ENCODE data around the gene ORAI2. TPM values are rescaled to one million over a fixed set of nuclear protein-coding genes. Genes with fewer than 3 reads are reported as not detected.

The ORAI2 gene
- total RNA-seq, 1 donor from 2014 or later, result 39.3 TPM

GRCh38 chr7:102457352-102457924 is 24.1 kb downstream of the ORAI2 start:
- Mint-ChIP-seq H3K36me3 (ENCODE audit: low read depth, unreplicated experiment) (peaks cover 9% of the 10 kb centered on the region), H3K4me3 (ENCODE audit: unreplicated experiment) (no peak overlapping the region), H3K27ac (ENCODE audit: unreplicated experiment) (no peak overlapping the region), H3K27me3 (ENCODE audit: unreplicated experiment) (peaks cover 2% of the 10 kb centered on the region), H3K4me1 (ENCODE audit: unreplicated experiment) (no peaks in the 10 kb centered on the region), H3K9me3 (ENCODE audit: unreplicated experiment) (no peaks in the 10 kb centered on the region)
- TF ChIP-seq CTCF (IDR thresholded peaks at IDR 0.05; ENCODE audit: unreplicated experiment), result no peak
- DNase-seq (ENCODE audit: low spot score), result no peak

GRCh38 chr7:102459221-102459844 is 26.0 kb downstream of the ORAI2 start:
- Mint-ChIP-seq H3K4me1 (ENCODE audit: unreplicated experiment) (peaks cover 9% of the 10 kb centered on the region), H3K27me3 (ENCODE audit: unreplicated experiment) (peaks cover 7% of the 10 kb centered on the region), H3K36me3 (ENCODE audit: low read depth, unreplicated experiment) (peaks cover 13% of the 10 kb centered on the region), H3K27ac (ENCODE audit: unreplicated experiment) (no peak overlapping the region), H3K9me3 (ENCODE audit: unreplicated experiment) (no peaks in the 10 kb centered on the region), H3K4me3 (ENCODE audit: unreplicated experiment) (no peak overlapping the region)
- TF ChIP-seq CTCF (IDR thresholded peaks at IDR 0.05; ENCODE audit: unreplicated experiment), result no peak
- DNase-seq (ENCODE audit: low spot score), result no peak

- no peak for TF ChIP-seq CTCF (IDR thresholded peaks at IDR 0.05; ENCODE audit: unreplicated experiment)
- no peak for DNase-seq (ENCODE audit: low spot score)
- Mint-ChIP-seq H3K4me1 (ENCODE audit: unreplicated experiment) (peaks cover 10% of the 10 kb centered on the region), H3K27ac (ENCODE audit: unreplicated experiment) (no peak overlapping the region), H3K9me3 (ENCODE audit: unreplicated experiment) (no peaks in the 10 kb centered on the region), H3K27me3 (ENCODE audit: unreplicated experiment) (peaks cover 9% of the 10 kb centered on the region), H3K4me3 (ENCODE audit: unreplicated experiment) (no peak overlapping the region), H3K36me3 (ENCODE audit: low read depth, unreplicated experiment) (peaks cover 13% of the 10 kb centered on the region)
Measured at GRCh38 chr7:102460467-102460866, 27.1 kb downstream of the ORAI2 start.

- peak overlapping the region; percentile 98 for H3K4me3 Mint-ChIP-seq (ENCODE audit: unreplicated experiment)
- TF ChIP-seq CTCF (IDR thresholded peaks at IDR 0.05; ENCODE audit: unreplicated experiment), result no peak
- peaks cover 12% of the 10 kb centered on the region for H3K27me3 Mint-ChIP-seq (ENCODE audit: unreplicated experiment)
- H3K27ac Mint-ChIP-seq (ENCODE audit: unreplicated experiment), result peak overlapping the region; percentile 36
- no peaks in the 10 kb centered on the region for H3K9me3 Mint-ChIP-seq (ENCODE audit: unreplicated experiment)
- peaks cover 14% of the 10 kb centered on the region for H3K4me1 Mint-ChIP-seq (ENCODE audit: unreplicated experiment)
- no peak for DNase-seq (ENCODE audit: low spot score)
- peaks cover 15% of the 10 kb centered on the region for H3K36me3 Mint-ChIP-seq (ENCODE audit: low read depth, unreplicated experiment)
Measured at GRCh38 chr7:102463841-102464576, 30.6 kb downstream of the ORAI2 start.

Measured in endothelial cell (in vitro differentiated cells).